SK-N-SH (cell line): ENCODE results near the gene TFCP2. TPM values are rescaled to one million over a fixed set of nuclear protein-coding genes. Genes with fewer than 3 reads are reported as not detected.

Experiments used
- CTCF ChIA-PET: fragments of 300-600, 350-600 bp; formaldehyde crosslinking; extraction: SDS; loops from one replicate; lab custom pipeline; 2021; lab: Yijun Ruan, JAX
- POLR2A ChIA-PET: fragments of 350-600 bp; sonication (Branson Sonifier 250); formaldehyde crosslinking; extraction: SDS; loops from one replicate; lab custom pipeline; 2020; ENCODE audit warnings: antibody characterized with exemption, inconsistent platforms; lab: Yijun Ruan, JAX
- DNase-seq: peaks from one replicate; pipeline ENCODE4 v3.0.0; 2012
- H2AFZ ChIP-seq: fragments of 200-600 bp; sonication (generic); 2 replicates; pipeline ENCODE4 v1.8.1; 2016; ENCODE audit warnings: antibody characterized with exemption, mild to moderate bottlenecking, low read depth
- H3F3A ChIP-seq: fragments of 200-600 bp; sonication (generic); replicated peaks from 2 replicates; pipeline ENCODE3; 2016; ENCODE audit warnings: antibody characterized with exemption, mild to moderate bottlenecking; ENCODE audit not compliant: insufficient read depth
- H3K27ac ChIP-seq, 2 experiments: fragments of 200-500 bp in 1 of 2; fragments of 200-600 bp in 1 of 2; sonication (Bioruptor generic) in 1 of 2; sonication (generic), shearing (Covaris generic) in 1 of 2; 2 replicates each; pipeline versions ENCODE4 v1.5.1 to v1.6.1; 2014 to 2016; ENCODE audit warnings: low read depth in 2 of 2, inconsistent platforms in 1 of 2, low read length in 1 of 2, mild to moderate bottlenecking in 1 of 2, mixed read lengths in 1 of 2
- H3K27me3 ChIP-seq: fragments of 200-600 bp; sonication (generic), shearing (Covaris generic); 2 replicates; pipeline ENCODE4 v1.6.1; 2016; ENCODE audit warnings: mixed run types; ENCODE audit not compliant: insufficient read depth
- H3K36me3 ChIP-seq, 2 experiments: fragments of 200-500 bp in 1 of 2; fragments of 200-600 bp in 1 of 2; sonication (Bioruptor generic) in 1 of 2; sonication (generic) in 1 of 2; replicated peaks in 1 of 2; 2 replicates each; pipeline versions ENCODE3 to v1.5.1; 2014 to 2016; ENCODE audit warnings: low read length in 1 of 2, mild to moderate bottlenecking in 1 of 2; ENCODE audit not compliant: insufficient read depth in 2 of 2, control insufficient read depth in 1 of 2
- H3K4me1 ChIP-seq, 2 experiments: fragments of 200-500 bp in 1 of 2; fragments of 200-600 bp in 1 of 2; sonication (Bioruptor generic) in 1 of 2; sonication (generic), shearing (Covaris generic) in 1 of 2; 2 replicates each; pipeline versions ENCODE4 v1.5.1 to v1.6.1; 2014 to 2016; ENCODE audit warnings: low read depth in 1 of 2, low read length in 1 of 2, mixed run types in 1 of 2; ENCODE audit not compliant: insufficient read depth in 2 of 2, control insufficient read depth in 1 of 2
- H3K4me2 ChIP-seq: fragments of 200-600 bp; sonication (generic), shearing (Covaris generic); 2 replicates; pipeline ENCODE4 v1.6.1; 2017; ENCODE audit warnings: mixed run types
- H3K4me3 ChIP-seq, 2 experiments: fragments of 200-500 bp in 1 of 2; fragments of 200-600 bp in 1 of 2; sonication (Bioruptor generic) in 1 of 2; sonication (generic), shearing (Covaris generic) in 1 of 2; 2 replicates each; pipeline versions ENCODE4 v1.5.1 to v1.8.1; 2014 to 2016; ENCODE audit warnings: low read depth in 2 of 2, inconsistent platforms in 1 of 2, low read length in 1 of 2, mild to moderate bottlenecking in 1 of 2, mixed read lengths in 1 of 2, moderate library complexity in 1 of 2
- H3K79me2 ChIP-seq: fragments of 200-600 bp; sonication (generic); 2 replicates; pipeline ENCODE4 v1.8.1; 2017; ENCODE audit warnings: mild to moderate bottlenecking; ENCODE audit not compliant: insufficient read depth
- H3K9ac ChIP-seq: fragments of 200-600 bp; sonication (generic); 2 replicates; pipeline ENCODE4 v1.6.1; 2017; ENCODE audit warnings: mixed run types
- H3K9me2 ChIP-seq: fragments of 200-600 bp; sonication (generic); 2 replicates; pipeline ENCODE4 v1.6.1; 2017; ENCODE audit warnings: mixed run types
- H3K9me3 ChIP-seq: fragments of 200-600 bp; sonication (generic); 2 replicates; pipeline ENCODE4 v1.6.1; 2017; ENCODE audit warnings: mixed run types, mild to moderate bottlenecking, moderate library complexity
- H4K20me1 ChIP-seq: fragments of 200-600 bp; sonication (generic); 2 replicates; pipeline ENCODE4 v1.6.1; 2017; ENCODE audit warnings: mild to moderate bottlenecking, mixed run types; ENCODE audit not compliant: insufficient read depth
- CTCF ChIP-seq: fragments of 200-600 bp; sonication (generic); IDR thresholded peaks from 2 replicates; pipeline ENCODE4 v1.6.1; 2017; ENCODE audit warnings: antibody characterized with exemption, mild to moderate bottlenecking, moderate library complexity
- ELF1 ChIP-seq: IDR thresholded peaks from 2 replicates; pipeline ENCODE4 v1.4.0; 2012
- FOXJ3 ChIP-seq: sonication (generic); formaldehyde crosslinking; IDR thresholded peaks from 2 replicates; pipeline ENCODE4 v1.5.1; 2020; ENCODE audit warnings: mild to moderate bottlenecking, missing genetic modification reagents
- JUND ChIP-seq: IDR thresholded peaks from 2 replicates; pipeline ENCODE4 v1.4.0; 2012
- PBX3 ChIP-seq: IDR thresholded peaks from 2 replicates; pipeline ENCODE4; 2012
- REST ChIP-seq: IDR thresholded peaks from 2 replicates; pipeline ENCODE4 v1.6.1; 2012; ENCODE audit warnings: mild to moderate bottlenecking, low read depth, low read length, moderate library complexity
- RXRA ChIP-seq: IDR thresholded peaks from 2 replicates; pipeline ENCODE4 v1.4.0; 2012; ENCODE audit warnings: low read depth, mild to moderate bottlenecking, borderline replicate concordance
- SMC3 ChIP-seq: IDR thresholded peaks from 2 replicates; pipeline ENCODE4 v1.6.1; 2012; ENCODE audit warnings: low read depth, low read length, improper control_type of control experiment
- TAF1 ChIP-seq: IDR thresholded peaks from 2 replicates; pipeline ENCODE4 v1.6.1; 2012; ENCODE audit warnings: low read depth, mild to moderate bottlenecking, low read length, moderate library complexity, borderline replicate concordance
- TEAD4 ChIP-seq: IDR thresholded peaks from 2 replicates; pipeline ENCODE4 v1.4.0; 2012; ENCODE audit warnings: mild to moderate bottlenecking, borderline replicate concordance; ENCODE audit not compliant: insufficient read depth
- USF1 ChIP-seq: IDR thresholded peaks from 2 replicates; pipeline ENCODE4 v1.4.0; 2012; ENCODE audit warnings: low read depth, borderline replicate concordance
- ZBTB33 ChIP-seq: IDR thresholded peaks from 2 replicates; pipeline ENCODE4 v1.4.0; 2012; ENCODE audit warnings: low read depth, borderline replicate concordance
- WGBS: methylation state at CpG from one replicate; pipeline ENCODE4 v1.1.6; 2017; ENCODE audit warnings: low lambda C conversion rate; 5-methylcytosine and 5-hydroxymethylcytosine counted together
- polyA plus RNA-seq, 3 experiments: library from polyadenylated mRNA; depleted of rRNA; stranded (reverse); fragments of >200 nt; gene quantifications; 2 replicates each; pipeline ENCODE4 v1.2.3, GENCODE V29; 2012

Gene TFCP2
- polyA plus RNA-seq, 1 of the 3 experiments (the other 2 are of a cell fraction): 18.1 TPM

GRCh38 chr12:51147309-51147708 is 25.6 kb downstream of the TFCP2 start:
- Histone ChIP-seq H3K4me2 (no peak overlapping the region), H3F3A (no peaks in the 10 kb centered on the region), H3K9me3 (no peaks in the 10 kb centered on the region), H3K27me3 (no peaks in the 10 kb centered on the region), H2AFZ (no peak overlapping the region), H4K20me1 (peaks cover 13% of the 10 kb centered on the region; the same call in 1 of the 2 replicates), H3K9me2 (no peaks in the 10 kb centered on the region), H3K79me2 (peaks cover 75% of the 10 kb centered on the region), H3K9ac (no peak overlapping the region), H3K4me1 (no peaks in the 10 kb centered on the region), H3K27ac (no peak overlapping the region), H3K4me3 (no peak overlapping the region), H3K36me3 (peaks cover 0 to 3% of the 10 kb centered on the region in 2 experiments)
- TF ChIP-seq PBX3: no peak
- POLR2A ChIA-PET: interaction anchor here (1.1 kb wide), 1 partner anchor 70 kb away, joined by 3 read pairs; no protein-coding TSS in a partner anchor
- CTCF ChIA-PET: no interaction called here
- 86% methylated on average over 1 of the region's 1 CpG for WGBS
- DNase-seq: no peak

GRCh38 chr12:51139292-51139844 is 33.6 kb downstream of the TFCP2 start:
- DNase-seq: no peak
- no peaks in the 10 kb centered on the region for H3K9me3 ChIP-seq
- no peak overlapping the region for H2AFZ ChIP-seq
- H3K4me3 ChIP-seq: no peak overlapping the region
- no peaks in the 10 kb centered on the region for H3K4me1 ChIP-seq
- no peak overlapping the region for H3K4me2 ChIP-seq
- no peak for TF ChIP-seq RXRA
- no peak for TF ChIP-seq TEAD4
- no peak for TF ChIP-seq CTCF
- TF ChIP-seq USF1: no peak
- TF ChIP-seq ZBTB33: no peak
- TF ChIP-seq SMC3: no peak
- TF ChIP-seq TAF1: no peak
- TF ChIP-seq REST: no peak
- TF ChIP-seq FOXJ3 (CRISPR knock-in tag): no peak
- no peak for TF ChIP-seq JUND
- no peak for TF ChIP-seq ELF1
- TF ChIP-seq, all 33 proteins: peak for 0
- H3K9ac ChIP-seq: no peak overlapping the region
- H4K20me1 ChIP-seq: no peaks in the 10 kb centered on the region; the same call in 1 of the 2 replicates
- peaks cover 0 to 3% of the 10 kb centered on the region in 2 experiments for H3K36me3 ChIP-seq
- H3K79me2 ChIP-seq: peaks cover 22% of the 10 kb centered on the region
- ChIA-PET CTCF (no interaction called here), POLR2A (no interaction called here)
- H3K27ac ChIP-seq: no peak overlapping the region
- H3F3A ChIP-seq: no peaks in the 10 kb centered on the region
- 77% methylated on average over 3 of the region's 3 CpGs for WGBS
- no peaks in the 10 kb centered on the region for H3K9me2 ChIP-seq
- H3K27me3 ChIP-seq: no peaks in the 10 kb centered on the region
